Renal cortex interstitium (tissue), 3 donors: ENCODE results near the gene HSPG2. TPM values are rescaled to one million over a fixed set of nuclear protein-coding genes. Genes with fewer than 3 reads are reported as not detected.

ENCODE experiments used
- polyA plus RNA-seq, 3 donors: library from polyadenylated mRNA; unstranded; fragments of 120-200 nt; gene quantifications; one replicate each; pipeline ENCODE4 v1.2.1, GENCODE V29; 2013; ENCODE audit not compliant: insufficient read length in 3 of 3

HSPG2 gene
- polyA plus RNA-seq, 3 donors: 130 to 200 (median 188) TPM

Other genes starting within 250 kb of the HSPG2 start
- 10 to 100 TPM; 62.6 to 77.9 (median 71.2) TPM for gene USP48, start 154.2 kb downstream of the HSPG2 start, polyA plus RNA-seq
- gene LDLRAD2, start 125.0 kb downstream of the HSPG2 start, polyA plus RNA-seq: 1 to 10 TPM; 4.4 to 6.5 (median 5.8) TPM
- under 1 TPM in 2 of 3 donors, not detected in 1; 0.29 to 0.40 TPM for gene CELA3B, start 39.7 kb upstream of the HSPG2 start, polyA plus RNA-seq
- gene CELA3A, start 64.3 kb upstream of the HSPG2 start, polyA plus RNA-seq: not detected
- gene CDC42, start 115.4 kb upstream of the HSPG2 start, polyA plus RNA-seq: 100 to 1,000 TPM; 337 to 409 (median 366) TPM
- 1 to 10 TPM; 4.0 to 9.9 (median 8.1) TPM for gene WNT4, start 205.8 kb upstream of the HSPG2 start, polyA plus RNA-seq